H1 (cell line): ENCODE results near the gene ZBTB1.

Source experiments
- CREB1 ChIP-seq: IDR thresholded peaks from 2 replicates; pipeline ENCODE4 v1.6.1; 2012; ENCODE audit warnings: inconsistent platforms
- EP300 ChIP-seq, 2 experiments: IDR thresholded peaks; 1 replicate in 1 of 2; 2 replicates in 1 of 2; pipeline ENCODE4 v1.6.1; 2011 to 2012; ENCODE audit warnings: low read depth in 2 of 2, low read length in 2 of 2, mild to moderate bottlenecking in 2 of 2, borderline replicate concordance in 1 of 2, inconsistent platforms in 1 of 2, moderate library complexity in 1 of 2
- POLR2A ChIP-seq, 2 experiments: IDR thresholded peaks; 1 replicate in 1 of 2; 2 replicates in 1 of 2; pipeline ENCODE4 v1.6.1; 2011; ENCODE audit warnings: low read depth in 2 of 2, low read length in 2 of 2, mild to moderate bottlenecking in 2 of 2; ENCODE audit errors: control extremely low read depth in 1 of 2
- YY1 ChIP-seq: IDR thresholded peaks from 2 replicates; pipeline ENCODE4 v1.6.1; 2011; ENCODE audit warnings: low read depth, mild to moderate bottlenecking, low read length
- TF ChIP-seq, protein P1 (sequence below), 3 experiments: IDR thresholded peaks; 1 replicate in 2 of 3; 2 replicates in 1 of 3; pipeline versions ENCODE4 v1.5.1 to v1.6.1; 2011; ENCODE audit warnings: low read length in 3 of 3, mild to moderate bottlenecking in 3 of 3, inconsistent platforms in 2 of 3, low read depth in 1 of 3, moderate library complexity in 1 of 3; ENCODE audit not compliant: insufficient read depth in 1 of 3; ENCODE audit errors: control extremely low read depth in 1 of 3

DNA sequence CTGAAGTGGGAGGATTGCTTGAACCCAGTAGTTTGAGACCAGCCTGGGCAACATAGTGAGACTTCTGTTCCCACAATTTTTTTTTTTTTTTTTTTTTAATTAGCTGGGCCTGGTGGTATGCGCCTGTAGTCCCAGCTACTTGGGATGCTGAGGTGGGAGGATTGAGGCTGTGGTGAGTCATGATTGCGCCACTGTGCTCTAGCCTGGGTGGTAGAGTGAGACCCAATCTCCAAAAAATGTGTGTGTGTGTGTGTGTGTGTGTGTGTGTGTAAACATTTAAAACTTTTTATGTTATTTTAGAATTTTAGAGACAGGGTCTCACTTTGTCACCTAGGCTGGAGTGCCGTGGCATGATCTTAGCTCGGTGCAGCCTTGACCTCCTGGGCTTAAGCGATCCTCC is 52.0 kb downstream of the ZBTB1 start:
- TF ChIP-seq, protein P1, sequence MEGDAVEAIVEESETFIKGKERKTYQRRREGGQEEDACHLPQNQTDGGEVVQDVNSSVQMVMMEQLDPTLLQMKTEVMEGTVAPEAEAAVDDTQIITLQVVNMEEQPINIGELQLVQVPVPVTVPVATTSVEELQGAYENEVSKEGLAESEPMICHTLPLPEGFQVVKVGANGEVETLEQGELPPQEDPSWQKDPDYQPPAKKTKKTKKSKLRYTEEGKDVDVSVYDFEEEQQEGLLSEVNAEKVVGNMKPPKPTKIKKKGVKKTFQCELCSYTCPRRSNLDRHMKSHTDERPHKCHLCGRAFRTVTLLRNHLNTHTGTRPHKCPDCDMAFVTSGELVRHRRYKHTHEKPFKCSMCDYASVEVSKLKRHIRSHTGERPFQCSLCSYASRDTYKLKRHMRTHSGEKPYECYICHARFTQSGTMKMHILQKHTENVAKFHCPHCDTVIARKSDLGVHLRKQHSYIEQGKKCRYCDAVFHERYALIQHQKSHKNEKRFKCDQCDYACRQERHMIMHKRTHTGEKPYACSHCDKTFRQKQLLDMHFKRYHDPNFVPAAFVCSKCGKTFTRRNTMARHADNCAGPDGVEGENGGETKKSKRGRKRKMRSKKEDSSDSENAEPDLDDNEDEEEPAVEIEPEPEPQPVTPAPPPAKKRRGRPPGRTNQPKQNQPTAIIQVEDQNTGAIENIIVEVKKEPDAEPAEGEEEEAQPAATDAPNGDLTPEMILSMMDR (IDR thresholded peaks at IDR 0.05; ENCODE audit: control extremely low read depth in 1 of 3, insufficient read depth in 1 of 3, low read depth in 1 of 3, low read length in 3 of 3), result no peak
- TF ChIP-seq CREB1 (no peak), POLR2A (IDR thresholded peaks at IDR 0.05; ENCODE audit: control extremely low read depth in 1 of 2, low read depth in 2 of 2, low read length in 2 of 2) (no peak), EP300 (IDR thresholded peaks at IDR 0.05; ENCODE audit: borderline replicate concordance in 1 of 2, low read depth in 2 of 2, low read length in 2 of 2) (no peak), YY1 (no peak)
